ENCODE data around the gene RALA.

Gene RALA, protein sequence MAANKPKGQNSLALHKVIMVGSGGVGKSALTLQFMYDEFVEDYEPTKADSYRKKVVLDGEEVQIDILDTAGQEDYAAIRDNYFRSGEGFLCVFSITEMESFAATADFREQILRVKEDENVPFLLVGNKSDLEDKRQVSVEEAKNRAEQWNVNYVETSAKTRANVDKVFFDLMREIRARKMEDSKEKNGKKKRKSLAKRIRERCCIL

GRCh38 chr7:39623047-39623731 lies at the start of gene RALA:
TSS of gene RALA (plus strand) at chr7:39623572. CDS start at chr7:39686668, 63,096 bp downstream.
- DNase-seq: peak; percentile 78 to 84

GRCh38 chr7:39574673-39575349 lies 48.6 kb upstream of the RALA start:
- no peak for DNase-seq

DNA sequence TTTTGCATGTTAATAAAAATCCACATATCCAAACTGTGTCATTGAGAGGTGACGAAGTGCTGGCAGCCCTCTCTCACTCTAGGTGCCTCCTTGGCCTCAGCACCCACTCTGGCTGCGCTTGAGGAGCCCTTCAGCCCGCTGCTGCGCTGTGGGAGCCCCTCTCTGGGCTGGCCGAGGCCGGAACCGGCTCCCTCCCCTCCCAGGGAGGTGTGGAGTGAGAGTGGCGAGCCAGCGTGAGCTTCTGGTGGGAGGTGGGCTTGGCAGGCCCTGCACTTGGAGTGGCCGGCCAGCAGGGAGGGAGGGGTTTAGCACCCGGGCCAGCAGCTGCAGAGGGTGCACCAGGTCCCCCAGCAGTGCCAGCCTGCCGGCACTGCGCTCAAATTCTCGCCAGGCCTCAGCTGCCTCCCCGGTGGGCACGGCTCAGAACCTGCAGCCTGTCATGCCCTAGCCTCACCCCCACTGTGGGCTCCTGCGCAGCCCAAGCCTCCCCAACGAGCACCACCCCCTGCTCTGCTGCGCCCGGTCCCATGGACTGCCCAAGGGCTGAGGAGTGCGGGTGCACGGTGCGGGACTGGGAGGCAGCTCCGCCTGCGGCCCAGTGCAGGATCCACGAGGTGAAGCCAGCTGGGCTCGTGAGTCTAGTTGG lies 46.0 kb upstream of the RALA start:
- DNase-seq: no peak

DNA sequence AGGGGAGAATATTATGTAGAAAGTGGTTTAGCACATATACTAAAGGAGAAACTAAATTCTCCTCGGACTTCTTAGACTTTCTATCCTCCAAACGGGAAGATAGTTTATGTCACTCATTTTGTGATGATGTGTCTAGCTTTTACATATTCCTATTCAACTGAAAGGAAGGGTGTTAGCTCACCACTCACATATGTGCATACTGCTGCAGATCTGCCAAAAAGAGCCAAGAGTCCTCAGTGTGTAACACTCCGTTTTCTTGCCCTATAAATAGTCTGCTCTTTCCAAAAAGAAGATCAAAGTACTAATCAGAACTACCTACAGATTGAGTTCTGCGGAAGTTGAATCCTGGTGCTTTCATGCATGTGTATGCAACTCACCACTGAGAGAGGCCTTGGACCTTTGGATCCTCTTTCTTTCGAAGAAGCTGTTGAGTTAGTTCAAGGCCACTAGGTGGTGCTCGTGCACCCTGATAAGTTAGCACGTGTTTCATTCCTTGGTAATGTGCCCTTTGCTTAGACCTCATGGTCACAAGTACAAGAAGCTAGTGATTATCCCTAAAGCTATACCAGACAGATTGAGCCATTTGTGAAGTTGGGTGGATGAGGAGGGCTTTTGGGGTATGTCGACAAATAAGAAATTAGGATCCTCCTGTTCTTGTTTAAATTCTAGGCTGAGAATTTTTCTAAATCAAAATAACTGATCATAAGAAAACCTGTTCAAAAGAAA lies 43.1 kb upstream of the RALA start:
- peak; percentile 75 to 82 for DNase-seq

- DNase-seq: no peak
Observed at GRCh38 chr7:39582536-39582935, 40.8 kb upstream of the RALA start.

- no peak for DNase-seq
Observed at GRCh38 chr7:39583539-39583938, 39.8 kb upstream of the RALA start.

GRCh38 chr7:39587393-39587792 lies 36.0 kb upstream of the RALA start:
- no peak for DNase-seq

GRCh38 chr7:39588416-39588815 lies 35.0 kb upstream of the RALA start:
- no peak for DNase-seq

- peak; percentile 68 to 72 for DNase-seq
Observed at GRCh38 chr7:39589323-39590111, 33.9 kb upstream of the RALA start.

GRCh38 chr7:39592586-39592985 lies 30.8 kb upstream of the RALA start:
- no peak for DNase-seq

DNA sequence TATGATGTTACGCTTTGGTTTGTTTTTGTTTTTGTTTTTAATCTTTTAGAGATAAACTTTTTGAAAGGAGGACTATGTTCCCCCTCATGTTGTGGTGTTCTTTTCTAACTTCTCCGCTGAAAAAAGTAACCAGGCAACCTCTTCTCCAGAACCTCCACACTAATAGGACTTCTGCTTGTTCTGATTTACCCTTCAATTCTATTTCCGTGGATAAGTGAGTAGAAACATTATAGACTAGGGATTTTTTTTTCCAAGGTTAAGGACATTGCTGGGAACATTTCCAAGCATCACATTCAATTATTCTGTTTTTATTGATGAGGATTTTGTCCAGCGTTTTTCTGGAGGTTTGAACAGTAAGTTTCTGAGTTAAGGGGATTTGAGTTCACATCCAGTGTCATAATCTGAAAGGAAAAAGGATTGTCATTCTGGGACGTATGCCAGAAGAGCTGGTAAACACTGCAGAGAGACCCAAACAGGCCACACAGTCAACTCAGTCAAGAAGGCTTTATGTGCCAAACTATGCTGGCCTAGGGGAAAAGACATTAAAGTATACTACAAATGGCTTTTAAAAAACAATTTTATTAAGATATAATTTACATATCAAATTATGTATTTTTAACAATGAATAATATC lies 28.3 kb upstream of the RALA start:
- peak in 1 of 2 experiments; percentile 7 for DNase-seq

GRCh38 chr7:39602351-39602750 lies 21.0 kb upstream of the RALA start:
- no peak for DNase-seq

GRCh38 chr7:39603924-39604323 lies 19.4 kb upstream of the RALA start:
- no peak for DNase-seq

DNA sequence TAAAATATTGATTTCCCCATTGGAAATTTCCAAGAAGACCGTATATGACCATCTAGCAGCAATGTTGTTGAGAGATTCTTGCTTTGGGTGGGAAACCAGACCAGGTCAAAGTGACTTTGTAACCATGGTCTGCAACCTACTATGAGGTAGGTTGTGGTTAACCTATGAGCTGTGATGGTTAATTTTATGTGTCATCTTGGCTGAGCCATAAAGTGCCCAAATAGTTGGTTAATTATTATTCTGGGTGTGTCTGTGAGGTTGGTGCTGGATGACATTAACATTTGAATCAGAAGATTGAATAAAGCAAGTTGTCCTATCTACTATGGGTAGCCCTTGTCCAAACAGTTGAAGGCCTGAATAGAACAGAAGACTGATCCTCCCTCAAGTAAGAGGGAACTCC lies 18.3 kb upstream of the RALA start:
- no peak for DNase-seq

- DNase-seq: no peak
Observed at GRCh38 chr7:39606352-39606751, 17.0 kb upstream of the RALA start.

GRCh38 chr7:39606941-39607340 lies 16.4 kb upstream of the RALA start:
- no peak for DNase-seq

DNA sequence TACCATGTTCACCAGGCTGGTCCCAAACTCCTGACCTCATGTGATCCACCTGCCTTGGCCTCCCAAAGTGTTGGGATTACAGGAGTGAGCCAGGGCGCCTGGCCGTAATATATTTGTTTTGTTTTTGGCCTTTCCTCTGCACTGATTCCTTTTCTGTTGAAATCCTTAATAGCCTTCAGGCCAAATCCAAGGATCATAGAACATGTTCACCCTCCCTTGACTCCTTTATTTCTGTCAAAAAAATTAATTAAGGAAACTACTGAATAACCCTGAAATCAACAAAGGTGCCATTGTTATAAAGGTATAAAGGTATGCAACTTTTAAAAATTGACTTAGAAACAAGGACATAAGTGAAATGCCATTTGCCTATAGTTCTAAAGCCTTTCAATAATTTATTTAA lies 15.5 kb upstream of the RALA start:
- no peak for DNase-seq

DNA sequence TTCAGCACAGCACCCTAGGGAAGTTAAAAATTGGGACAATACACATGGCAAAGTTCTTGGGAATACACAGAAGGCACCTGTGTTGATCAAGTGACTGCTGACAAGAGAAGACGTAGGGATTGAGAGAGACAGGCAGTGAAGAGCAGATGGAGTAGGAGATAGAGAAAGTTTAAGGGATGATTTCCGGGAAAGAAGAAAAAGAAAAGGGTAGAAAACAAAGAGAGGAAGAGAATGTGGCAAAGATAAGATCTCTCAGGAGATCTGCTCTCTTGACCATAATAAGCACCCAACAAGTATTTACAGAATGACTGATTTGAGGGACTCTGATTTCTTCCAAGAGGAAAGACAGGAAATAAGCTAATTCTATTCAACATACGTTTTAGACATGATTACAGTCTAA lies 15.1 kb upstream of the RALA start:
- DNase-seq: no peak

GRCh38 chr7:39609113-39609934 lies 14.0 kb upstream of the RALA start:
- DNase-seq: no peak

DNA sequence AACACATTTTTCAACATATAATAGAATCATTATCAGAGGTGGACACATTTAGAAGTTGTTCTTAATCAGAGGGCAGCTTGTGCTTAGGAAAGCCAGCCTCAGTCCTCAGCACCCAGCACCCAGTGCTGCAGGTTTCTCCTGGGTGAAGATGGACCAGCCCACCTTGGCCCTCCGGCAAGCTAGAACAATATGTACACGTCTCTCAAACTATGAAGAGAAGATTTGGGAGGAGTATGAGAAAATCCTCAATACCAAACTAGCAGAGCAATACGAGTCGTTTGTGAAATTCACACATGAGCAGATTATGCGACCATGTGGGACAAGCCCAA lies 13.5 kb upstream of the RALA start:
- DNase-seq: no peak

GRCh38 chr7:39613577-39613976 lies 9.8 kb upstream of the RALA start:
- no peak for DNase-seq

Measured in NCI-H1930 (cell line).